Muscle of leg (tissue), 11 donors: ENCODE data around the gene MLXIPL. TPM values are rescaled to one million over a fixed set of nuclear protein-coding genes. Genes with fewer than 3 reads are reported as not detected.

Experiments used
- DNase-seq: peaks from one replicate; pipeline ENCODE4 v3.0.0; 2013
- H3K27ac ChIP-seq: one replicate; pipeline ENCODE4 v1.5.1; 2013; ENCODE audit warnings: mild to moderate bottlenecking, low read length, control low read depth
- H3K27me3 ChIP-seq: one replicate; pipeline ENCODE4 v1.6.1; 2013; ENCODE audit warnings: low read length; ENCODE audit not compliant: control insufficient read depth, insufficient read depth
- H3K36me3 ChIP-seq: one replicate; pipeline ENCODE4 v1.6.1; 2013; ENCODE audit warnings: low read length; ENCODE audit not compliant: control insufficient read depth, insufficient read depth
- H3K4me1 ChIP-seq: one replicate; pipeline ENCODE4 v1.6.1; 2013; ENCODE audit warnings: low read length; ENCODE audit not compliant: control insufficient read depth, insufficient read depth
- H3K4me3 ChIP-seq: one replicate; pipeline ENCODE4 v1.5.1; 2013; ENCODE audit warnings: low read length, control low read depth
- H3K9me3 ChIP-seq: replicated peaks from 2 replicates; pipeline ENCODE4 v1.6.1; 2013; ENCODE audit warnings: low read depth, low read length; ENCODE audit not compliant: control insufficient read depth
- WGBS: methylation state at CpG from one replicate; pipeline ENCODE4 v1.1.5; 2013; ENCODE audit warnings: missing lambda C conversion rate; ENCODE audit not compliant: insufficient coverage; 5-methylcytosine and 5-hydroxymethylcytosine counted together
- polyA plus RNA-seq, 8 donors: library from polyadenylated mRNA; unstranded; fragments of 120-200 nt; gene quantifications; one replicate each; pipeline versions ENCODE4 v1.2.1 to v1.2.3, GENCODE V29; 2013; ENCODE audit warnings: inconsistent platforms in 1 of 8, low replicate concordance in 1 of 8; ENCODE audit not compliant: insufficient read length in 8 of 8, insufficient read depth in 1 of 8
- total RNA-seq: library from RNA; stranded (reverse); fragments of 120-200 nt; gene quantifications from one replicate; pipeline ENCODE4 v1.2.4, GENCODE V29; 2013

The MLXIPL gene
- total and polyA plus RNA-seq, 9 donors = 0.12 to 3.1 (median 0.19) TPM

- no CpG with 5 or more reads among the region's 4 CpGs for WGBS
- Histone ChIP-seq H3K27ac (no peak overlapping the region), H3K36me3 (peaks cover 48% of the 10 kb centered on the region)
These were observed 75.1 kb downstream of the MLXIPL start for GRCh38 chr7:73549176-73549575.

DNA sequence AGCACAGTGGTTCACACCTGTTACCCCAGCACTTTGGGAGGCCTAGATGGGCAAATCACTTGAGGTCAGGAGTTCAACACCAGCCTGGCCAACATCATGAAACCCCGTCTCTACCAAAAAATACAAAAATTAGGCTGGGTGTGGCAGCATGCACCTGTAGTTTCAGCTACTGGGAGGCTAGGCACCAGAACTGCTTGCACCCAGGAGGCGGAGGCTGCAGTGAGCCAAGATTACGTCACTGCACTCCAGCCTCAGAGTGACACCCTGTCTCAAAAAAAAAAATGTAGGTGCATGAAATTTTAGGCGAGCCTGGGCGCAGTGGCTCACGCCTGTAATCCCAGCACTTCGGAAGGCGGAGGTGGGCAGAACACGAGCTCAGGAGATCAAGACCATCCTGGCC is 76.5 kb downstream of the MLXIPL start:
- no peaks in the 10 kb centered on the region for H3K9me3 ChIP-seq
- no peak for DNase-seq
- no peaks in the 10 kb centered on the region for H3K4me1 ChIP-seq
- no peaks in the 10 kb centered on the region for H3K27me3 ChIP-seq
- WGBS = 98% methylated on average over 7 of the region's 9 CpGs
- H3K36me3 ChIP-seq = peaks cover 51% of the 10 kb centered on the region
- no peak overlapping the region for H3K4me3 ChIP-seq
- no peak overlapping the region for H3K27ac ChIP-seq

More at GRCh38 chr7:73549176-73549575, 75.1 kb downstream of the MLXIPL start:
- DNase-seq = no peak
- H3K9me3 ChIP-seq = no peaks in the 10 kb centered on the region
- H3K27me3 ChIP-seq = no peaks in the 10 kb centered on the region
- H3K4me1 ChIP-seq = no peaks in the 10 kb centered on the region
- H3K4me3 ChIP-seq = no peak overlapping the region

DNA sequence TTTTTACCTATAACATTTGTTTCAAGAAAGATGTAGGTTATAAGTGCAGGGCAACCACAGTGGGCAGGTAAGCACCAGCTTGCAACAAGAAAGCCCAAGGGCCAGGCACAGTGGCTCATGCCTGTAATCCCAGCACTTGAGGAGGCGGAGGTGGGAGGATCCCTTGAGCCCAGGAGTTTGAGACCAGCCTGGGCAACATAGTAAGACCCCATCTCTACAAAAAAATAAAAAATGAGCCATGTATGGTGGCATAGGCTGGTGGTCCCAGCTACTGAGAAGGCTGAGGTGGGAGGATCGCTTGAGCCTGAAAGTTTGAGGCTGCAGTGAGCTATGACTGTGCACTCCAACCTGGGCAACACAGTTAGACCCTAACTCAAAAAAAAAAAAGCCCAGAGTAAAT is 79.6 kb downstream of the MLXIPL start:
- Histone ChIP-seq H3K9me3 (no peaks in the 10 kb centered on the region), H3K4me1 (no peaks in the 10 kb centered on the region), H3K27me3 (no peaks in the 10 kb centered on the region), H3K4me3 (no peak overlapping the region), H3K27ac (no peak overlapping the region), H3K36me3 (peaks cover 55% of the 10 kb centered on the region)
- no peak for DNase-seq
- WGBS = no CpG with 5 or more reads among the region's 2 CpGs

Other genes starting within 250 kb of the MLXIPL start
- 14.3 TPM for gene FZD9, start 190.7 kb downstream of the MLXIPL start, total RNA-seq
- 10 to 100 TPM; 12.2 to 20.9 (median 18.0) TPM for gene FZD9, start 190.7 kb downstream of the MLXIPL start, polyA plus RNA-seq
- gene BAZ1B, start 102.2 kb downstream of the MLXIPL start, total RNA-seq = 41.9 TPM
- 10 to 100 TPM; 40.5 to 67.6 (median 54.5) TPM for gene BAZ1B, start 102.2 kb downstream of the MLXIPL start, polyA plus RNA-seq
- 6.6 TPM for gene BCL7B, start 66.8 kb downstream of the MLXIPL start, total RNA-seq
- gene BCL7B, start 66.8 kb downstream of the MLXIPL start, polyA plus RNA-seq = 10 to 100 TPM; 30.5 to 37.0 (median 34.4) TPM
- 37.5 TPM for gene TBL2, start 45.9 kb downstream of the MLXIPL start, total RNA-seq
- gene TBL2, start 45.9 kb downstream of the MLXIPL start, polyA plus RNA-seq = 10 to 100 TPM; 25.2 to 36.3 (median 27.6) TPM
- gene VPS37D, start 43.3 kb upstream of the MLXIPL start, total RNA-seq = 4.5 TPM
- 1 to 10 TPM; 1.9 to 5.0 (median 3.2) TPM for gene VPS37D, start 43.3 kb upstream of the MLXIPL start, polyA plus RNA-seq
- gene DNAJC30, start 58.9 kb upstream of the MLXIPL start, total RNA-seq = 3.1 TPM
- 1 to 10 TPM; 5.9 to 8.0 (median 6.5) TPM for gene DNAJC30, start 58.9 kb upstream of the MLXIPL start, polyA plus RNA-seq
- gene BUD23, start 59.1 kb upstream of the MLXIPL start, total RNA-seq = 34.3 TPM
- gene BUD23, start 59.1 kb upstream of the MLXIPL start, polyA plus RNA-seq = 10 to 100 TPM; 71.0 to 87.1 (median 79.3) TPM
- gene STX1A, start 95.1 kb upstream of the MLXIPL start, total RNA-seq = 10.4 TPM
- gene STX1A, start 95.1 kb upstream of the MLXIPL start, polyA plus RNA-seq = 10 to 100 TPM in 6 of 8 donors, 1 to 10 TPM in 2; 6.5 to 17.9 (median 11.5) TPM
- 12.9 TPM for gene ABHD11, start 114.3 kb upstream of the MLXIPL start, total RNA-seq
- 10 to 100 TPM in 7 of 8 donors, 1 to 10 TPM in 1; 9.6 to 17.1 (median 12.6) TPM for gene ABHD11, start 114.3 kb upstream of the MLXIPL start, polyA plus RNA-seq
- 0.13 TPM for gene CLDN3, start 145.7 kb upstream of the MLXIPL start, total RNA-seq
- 1 to 10 TPM in 2 of 8 donors, under 1 TPM in 5, not detected in 1; 0.11 to 7.9 (median 0.21) TPM for gene CLDN3, start 145.7 kb upstream of the MLXIPL start, polyA plus RNA-seq
- gene CLDN4, start 206.5 kb upstream of the MLXIPL start, total RNA-seq = 0.27 TPM
- gene CLDN4, start 206.5 kb upstream of the MLXIPL start, polyA plus RNA-seq = 10 to 100 TPM in 1 of 8 donors, 1 to 10 TPM in 3, under 1 TPM in 4; 0.31 to 10.9 (median 0.94) TPM
- 1.7 TPM for gene METTL27, start 218.0 kb upstream of the MLXIPL start, total RNA-seq
- gene METTL27, start 218.0 kb upstream of the MLXIPL start, polyA plus RNA-seq = 1 to 10 TPM in 6 of 8 donors, under 1 TPM in 2; 0.56 to 3.2 (median 1.9) TPM
- gene TMEM270, start 236.6 kb upstream of the MLXIPL start, total RNA-seq = not detected
- not detected for gene TMEM270, start 236.6 kb upstream of the MLXIPL start, polyA plus RNA-seq